ENCODE measurements around the gene C11orf21. TPM values are rescaled to one million over a fixed set of nuclear protein-coding genes. Genes with fewer than 3 reads are reported as not detected.

C11orf21 gene
- total RNA-seq, 2 experiments from 2014 or later, result 3.5 to 4.2 TPM

- ChIA-PET CTCF (interaction anchor here (1.1 to 8.6 kb wide), 6 partner anchors 10 to 150 kb away, joined by 3 to 170 read pairs (median 4); no protein-coding TSS in a partner anchor), POLR2A (interaction anchor here (0.6 to 0.7 kb wide), 2 partner anchors 77 to 119 kb away, joined by 3 to 5 read pairs; no protein-coding TSS in a partner anchor)
These were observed 635 bp downstream of the C11orf21 start for GRCh38 chr11:2300936-2301630.

- ChIA-PET POLR2A (no interaction called here), CTCF (interaction anchor here (0.6 to 8.6 kb wide), 5 partner anchors 101 to 134 kb away, joined by 3 to 66 read pairs (median 3); no protein-coding TSS in a partner anchor)
These were observed 1.3 kb downstream of the C11orf21 start for GRCh38 chr11:2300290-2300935.

DNA sequence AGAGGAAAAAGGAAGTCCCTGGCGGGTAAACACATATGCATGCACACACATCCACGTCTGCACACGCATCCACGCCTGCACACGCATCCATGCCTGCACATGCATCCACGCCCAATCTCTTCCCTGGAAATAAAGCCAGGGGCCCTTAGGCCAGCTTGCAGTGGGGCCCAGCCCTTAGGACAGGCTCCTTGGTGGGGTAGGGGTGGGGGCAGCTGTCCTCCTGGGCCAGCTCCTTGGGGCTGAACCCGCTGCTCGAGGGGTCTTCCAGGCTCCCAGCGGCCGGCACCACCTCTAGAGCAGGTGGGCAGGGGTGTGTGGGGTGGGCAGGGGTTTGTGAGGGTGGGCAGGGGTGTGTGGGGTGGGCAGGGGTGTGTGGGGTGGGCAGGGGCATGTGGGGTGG is 1.9 kb downstream of the C11orf21 start:
- CTCF ChIA-PET, result interaction anchor here (0.8 to 8.6 kb wide), 7 partner anchors 10 to 126 kb away, joined by 3 to 66 read pairs (median 3); no protein-coding TSS in a partner anchor

DNA sequence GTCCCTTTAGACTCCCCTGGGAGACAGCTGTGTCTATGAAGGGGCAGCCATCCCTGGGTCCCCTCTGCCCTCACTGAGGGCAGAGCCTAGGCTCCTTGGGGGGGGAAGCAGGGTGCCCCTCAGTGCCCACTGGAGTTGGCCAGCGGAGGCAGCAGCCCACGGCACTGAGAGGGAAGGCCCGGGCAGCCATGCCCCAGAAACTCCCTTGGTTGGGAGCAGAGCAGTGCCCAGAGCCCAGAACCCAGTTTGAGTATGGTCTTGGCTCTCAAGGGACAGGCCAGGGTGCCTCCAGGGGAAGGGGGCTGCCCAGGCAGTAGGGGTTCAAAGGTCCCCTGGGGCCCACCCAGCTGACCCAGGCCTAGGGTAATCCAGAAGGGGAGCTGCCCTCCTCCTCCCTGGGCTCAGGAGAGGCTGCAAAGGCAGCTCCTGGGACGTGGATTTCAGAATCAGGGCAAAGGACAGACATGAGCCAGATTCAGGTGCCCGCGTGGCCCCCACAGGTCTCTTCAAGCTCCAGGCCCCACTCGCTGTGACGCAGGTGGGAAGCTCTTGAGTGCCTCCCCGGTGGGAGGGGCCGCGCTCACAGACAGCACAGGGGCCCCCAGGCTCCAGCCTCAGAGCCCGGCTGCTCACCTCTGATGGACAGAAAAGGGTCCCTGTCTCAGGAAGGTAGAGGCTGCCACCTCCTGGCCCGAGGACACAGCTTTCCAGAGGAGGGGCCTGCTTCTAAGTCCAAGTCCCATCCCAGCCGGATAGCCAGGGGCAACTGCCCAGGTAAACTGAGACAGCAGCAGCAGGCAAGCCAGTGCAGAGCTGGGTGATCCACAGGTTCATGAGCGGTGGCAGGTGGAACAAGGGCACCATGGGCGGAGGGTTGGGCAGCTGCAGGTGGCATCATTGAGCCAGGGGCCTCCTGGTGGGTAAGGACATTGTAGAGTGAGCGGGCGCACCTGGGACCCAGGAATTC is 2.6 kb downstream of the C11orf21 start:
- CTCF ChIA-PET, result interaction anchor here (0.6 to 8.6 kb wide), 11 partner anchors 11 to 303 kb away, joined by 3 to 66 read pairs (median 3); no protein-coding TSS in a partner anchor
- POLR2A ChIA-PET, result interaction anchor here (0.6 to 1.2 kb wide), 3 partner anchors 27 to 101 kb away, joined by 3 to 4 read pairs (median 3); partner anchors contain the start of gene TSSC4

More for the DNA sequence above, 1.9 kb downstream of the C11orf21 start:
- POLR2A ChIA-PET, result interaction anchor here (1.2 kb wide), 1 partner anchor 78 kb away, joined by 4 read pairs; no protein-coding TSS in a partner anchor

DNA sequence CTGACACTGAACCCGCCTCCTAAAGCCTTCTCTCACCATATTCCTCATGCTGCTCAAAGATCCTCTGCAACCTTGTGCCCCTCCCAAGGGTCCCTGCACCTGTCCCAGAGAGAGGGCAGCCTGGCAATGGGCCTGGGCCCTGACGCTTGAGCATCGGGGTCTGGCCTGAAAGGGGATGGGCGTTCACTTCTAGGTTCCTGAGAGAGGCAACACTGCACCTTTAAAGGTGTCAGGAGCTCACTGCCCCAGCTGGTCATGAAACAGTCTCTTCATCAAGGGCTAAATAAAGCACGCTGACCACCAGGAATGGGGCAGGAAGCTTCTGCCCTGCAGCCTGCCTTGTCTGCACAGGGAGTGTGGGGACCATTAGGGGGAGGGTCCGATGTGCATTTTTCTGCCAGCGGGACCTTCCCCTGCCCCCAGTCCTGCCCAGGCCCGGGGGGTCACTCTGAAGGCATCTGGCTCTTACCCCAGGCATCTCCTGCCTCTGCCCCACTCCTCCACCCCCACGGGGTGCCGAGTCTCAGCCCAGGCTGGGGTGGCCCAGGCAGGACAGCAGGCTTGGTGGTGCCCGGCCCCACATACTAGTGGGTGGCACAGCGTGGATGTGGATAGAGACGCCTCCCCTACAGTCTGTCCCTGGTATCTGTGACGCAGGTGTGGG is 3.5 kb downstream of the C11orf21 start:
- POLR2A ChIA-PET, result interaction anchor here (0.6 kb wide), 1 partner anchor 26 kb away, joined by 3 read pairs; no protein-coding TSS in a partner anchor
- CTCF ChIA-PET, result interaction anchor here (0.9 to 8.6 kb wide), 7 partner anchors 11 to 123 kb away, joined by 3 to 66 read pairs (median 4); no protein-coding TSS in a partner anchor

DNA sequence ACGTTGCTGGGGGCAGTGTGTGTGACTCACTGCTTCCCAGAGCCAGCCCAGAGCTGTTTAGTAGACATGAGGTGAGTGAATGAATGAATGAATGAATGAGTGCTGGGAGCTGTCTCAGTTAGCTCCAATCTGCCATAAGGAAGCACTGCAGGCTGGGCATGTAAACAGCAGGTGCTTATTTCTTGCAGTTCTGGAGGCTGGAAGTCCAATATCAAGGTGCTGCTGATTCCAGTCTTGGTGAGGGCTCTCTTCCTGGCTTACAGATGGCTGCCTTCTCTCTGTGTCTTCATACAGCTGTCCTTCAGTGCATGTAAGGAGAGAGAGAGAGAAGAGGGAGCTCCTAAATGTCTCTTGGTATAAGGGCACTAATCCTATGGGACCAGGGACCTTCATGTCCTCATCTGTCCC is 4.1 kb downstream of the C11orf21 start:
- POLR2A ChIA-PET, result no interaction called here

GRCh38 chr11:2296913-2297622 is 4.7 kb downstream of the C11orf21 start:
- ChIA-PET POLR2A (no interaction called here), CTCF (interaction anchor here (1.1 to 3.5 kb wide), 3 partner anchors 8 to 122 kb away, joined by 3 to 13 read pairs (median 4); no protein-coding TSS in a partner anchor)

More for the DNA sequence above, 4.1 kb downstream of the C11orf21 start:
- CTCF ChIA-PET, result interaction anchor here (1.1 to 8.6 kb wide), 4 partner anchors 10 to 123 kb away, joined by 3 to 66 read pairs (median 6); no protein-coding TSS in a partner anchor

- ChIA-PET CTCF (interaction anchor here (1.2 to 3.5 kb wide), 2 partner anchors 9 to 99 kb away, joined by 4 to 13 read pairs; no protein-coding TSS in a partner anchor), POLR2A (no interaction called here)
These were observed 5.5 kb downstream of the C11orf21 start for GRCh38 chr11:2295971-2296912.

DNA sequence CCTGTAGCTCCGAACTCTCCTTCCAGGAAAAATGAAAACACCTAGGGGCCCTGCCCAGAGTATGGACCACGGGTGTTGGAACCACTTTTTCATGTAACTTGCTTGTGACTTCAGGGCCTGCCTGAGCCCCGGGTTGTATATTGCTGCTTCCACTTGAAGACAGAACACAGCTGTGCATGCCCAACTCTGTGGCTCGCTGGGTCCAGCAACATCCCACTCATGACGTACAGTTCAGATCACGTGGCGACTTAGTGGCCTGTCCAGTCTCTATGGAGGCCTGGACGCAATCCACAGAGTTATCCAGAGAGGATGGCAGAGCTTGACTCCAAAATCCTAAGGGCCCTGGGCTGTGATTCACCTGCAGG is 6.8 kb downstream of the C11orf21 start:
- ChIA-PET POLR2A (no interaction called here), CTCF (interaction anchor here (1.2 to 3.5 kb wide), 2 partner anchors 10 to 97 kb away, joined by 4 to 13 read pairs; no protein-coding TSS in a partner anchor)

DNA sequence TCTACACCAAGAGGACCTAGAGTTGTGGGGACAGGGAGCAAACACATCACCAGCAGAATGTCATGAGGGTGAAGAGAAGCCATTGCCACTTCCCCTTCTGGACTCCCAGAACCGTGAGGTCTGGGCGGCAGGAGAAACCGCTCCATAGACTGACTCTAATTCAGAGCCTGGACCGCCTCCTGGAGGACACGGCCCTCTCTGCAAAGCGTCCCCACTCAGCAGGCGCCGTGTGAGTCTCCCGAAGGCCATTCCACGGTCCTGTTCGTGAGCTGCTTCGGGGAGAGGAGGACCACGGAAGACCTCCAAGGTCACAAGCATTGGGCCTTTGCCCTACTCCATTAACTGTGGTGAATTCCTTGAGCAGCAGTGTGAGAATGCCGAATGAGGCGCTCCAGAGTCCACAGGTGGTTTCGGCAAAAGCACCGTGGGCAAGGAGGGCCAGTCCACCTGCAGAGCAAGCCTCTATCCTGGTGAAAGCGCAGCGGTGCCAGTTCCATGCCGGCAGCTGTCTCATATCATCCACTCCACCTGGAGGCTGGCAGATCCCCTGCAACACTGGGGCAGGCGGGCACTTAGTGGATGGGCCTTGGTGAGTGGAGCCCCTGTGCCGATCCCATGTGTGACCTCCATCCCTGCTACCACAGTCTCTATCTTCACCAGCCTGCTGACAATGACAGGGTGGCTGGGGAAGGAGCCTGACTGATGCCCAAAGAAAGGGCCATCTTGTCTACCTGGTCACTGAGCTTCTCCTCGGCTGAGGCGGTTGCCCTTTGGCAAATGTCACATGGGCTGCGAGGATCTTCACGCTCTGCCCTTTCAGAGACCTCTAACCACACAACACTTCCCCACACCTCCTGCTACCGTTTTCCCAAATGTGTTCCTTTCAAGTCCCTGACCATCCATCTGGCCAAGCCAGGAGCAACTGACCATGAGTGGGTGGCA is 7.5 kb downstream of the C11orf21 start:
- CTCF ChIA-PET, result interaction anchor here (1.2 to 3.5 kb wide), 2 partner anchors 11 to 97 kb away, joined by 4 to 13 read pairs; no protein-coding TSS in a partner anchor
- POLR2A ChIA-PET, result no interaction called here

DNA sequence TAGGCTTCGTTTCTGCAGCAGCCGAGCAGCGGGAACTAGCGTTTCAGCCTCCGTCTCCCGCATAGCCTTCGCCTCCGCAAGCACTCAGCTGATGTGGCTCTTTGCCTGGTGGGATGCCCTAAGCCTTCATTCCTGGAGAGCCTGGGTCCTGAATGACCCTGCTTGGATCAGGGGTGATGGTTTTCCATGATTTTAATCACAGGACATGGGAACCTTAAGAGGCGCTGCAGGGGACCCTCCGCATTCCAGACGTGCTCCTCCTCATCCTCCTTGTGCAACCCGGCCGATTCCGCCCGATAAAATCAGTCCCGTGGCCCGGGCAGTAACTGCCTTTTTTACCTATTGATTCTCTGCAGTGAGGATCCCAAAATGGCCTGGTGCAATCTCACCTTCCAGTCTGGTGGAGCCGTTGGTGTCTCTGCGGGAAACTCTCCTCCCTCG is 8.2 kb downstream of the C11orf21 start:
- ChIA-PET CTCF (interaction anchor here (3.5 kb wide), 1 partner anchor 12 kb away, joined by 13 read pairs; no protein-coding TSS in a partner anchor), POLR2A (no interaction called here)

DNA sequence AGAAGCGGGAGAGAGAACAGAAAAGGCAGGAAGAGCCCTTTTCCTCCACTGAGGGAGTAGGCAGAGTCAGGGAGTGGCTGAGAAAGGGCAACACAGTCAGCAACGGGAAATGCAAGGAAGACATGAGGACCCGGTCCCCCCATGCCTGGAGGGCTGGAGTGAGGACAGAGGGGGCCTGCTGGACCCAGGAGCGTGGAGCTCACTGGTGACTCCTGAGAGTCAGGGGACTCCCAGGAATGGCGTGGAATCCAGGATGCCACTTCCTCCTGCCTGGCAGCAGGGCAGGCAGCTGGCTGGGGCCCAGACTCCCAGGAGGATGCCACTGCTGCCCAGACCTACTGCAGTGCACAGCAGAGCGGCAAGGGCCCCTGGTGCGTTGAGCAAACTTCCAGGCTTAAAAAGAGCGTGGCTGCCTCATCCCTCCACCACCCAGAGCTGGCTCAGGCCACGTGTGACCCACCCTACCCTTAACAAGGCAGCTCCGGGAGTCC is 11.3 kb downstream of the C11orf21 start:
- CTCF ChIA-PET, result no interaction called here
- POLR2A ChIA-PET, result no interaction called here

GRCh38 chr11:2289859-2290258 is 11.9 kb downstream of the C11orf21 start:
- ChIA-PET CTCF (no interaction called here), POLR2A (no interaction called here)

GRCh38 chr11:2289350-2289749 is 12.4 kb downstream of the C11orf21 start:
- ChIA-PET CTCF (interaction anchor here (1.4 kb wide), 1 partner anchor 131 kb away, joined by 5 read pairs; no protein-coding TSS in a partner anchor), POLR2A (no interaction called here)

GRCh38 chr11:2287091-2287490 is 14.6 kb downstream of the C11orf21 start:
- ChIA-PET CTCF (interaction anchor here (1.4 kb wide), 1 partner anchor 12 kb away, joined by 7 read pairs; no protein-coding TSS in a partner anchor), POLR2A (no interaction called here)

Measured in activated CD8-positive, alpha-beta memory T cell treated with anti-CD3 and anti-CD28 coated beads for 36 hours (primary cell).